ENCODE data around the gene FRRS1. TPM values are rescaled to one million over a fixed set of nuclear protein-coding genes. Genes with fewer than 3 reads are reported as not detected.

FRRS1 gene
- total and polyA plus RNA-seq, 10 of the 15 experiments (the other 5 are each of a cell fraction or from before 2014, with no cell fraction given) = 0.13 to 18.9 (median 8.0) TPM

GRCh38 chr1:99806882-99807281 lies 40.4 kb upstream of the FRRS1 start:
- Histone ChIP-seq H3K9me3 (replicated peaks; ENCODE audit: control insufficient read depth, insufficient read depth, low read length) (no peaks in the 10 kb centered on the region), H3K9ac (ENCODE audit: control insufficient read depth, insufficient read depth, low read length) (no peak overlapping the region), H3K27ac (ENCODE audit: control insufficient read depth, insufficient read depth) (no peak overlapping the region), H2AFZ (ENCODE audit: control insufficient read depth, low read depth, low read length) (no peak overlapping the region), H3K4me3 (no peak overlapping the region), H3K27me3 (replicated peaks in 1 of 2; ENCODE audit: control insufficient read depth in 2 of 2, insufficient read depth in 2 of 2, low read length in 1 of 2) (no peaks in the 10 kb centered on the region), H4K20me1 (ENCODE audit: control insufficient read depth, insufficient read depth) (no peaks in the 10 kb centered on the region), H3K36me3 (ENCODE audit: control insufficient read depth in 2 of 2, insufficient read depth in 2 of 2, low read length in 1 of 2) (no peaks in the 10 kb centered on the region), H3K4me1 (ENCODE audit: control insufficient read depth, insufficient read depth, low read length) (peaks cover 10% of the 10 kb centered on the region), H3K79me2 (ENCODE audit: control insufficient read depth, insufficient read depth, low read length) (no peaks in the 10 kb centered on the region), H3K4me2 (ENCODE audit: control insufficient read depth, insufficient read depth) (no peak overlapping the region)
- ATAC-seq = no peak
- CTCF ChIA-PET = interaction anchor here (0.6 to 3.5 kb wide), 11 partner anchors 10 to 1062 kb away, joined by 3 to 32 read pairs (median 4); no protein-coding TSS in a partner anchor
- RAD21 ChIA-PET (ENCODE audit: unreplicated experiment) = interaction anchor here (0.7 to 1.7 kb wide), 5 partner anchors 329 to 1062 kb away, joined by 3 to 7 read pairs (median 4); no protein-coding TSS in a partner anchor
- intact Hi-C loops (cut with micrococcal nuclease; ENCODE audit: unreplicated experiment) (loop anchor here (10.0 kb wide), 3 partner anchors 468 to 728 kb away; partner anchors contain the start of genes CDC14A and GPR88), in situ Hi-C loops (cut with MboI) (loop anchor here (5.0 kb wide), 1 partner anchor 230 kb away; a partner anchor contains a TSS)
- WGBS (ENCODE audit: insufficient coverage, insufficient replicate concordance, low lambda C conversion rate, missing lambda C conversion rate) = 46% methylated on average over 2 of the region's 2 CpGs
- BruUV-seq (replicated peaks) = no TSS peak
- SMC1A ChIA-PET (ENCODE audit: uncharacterized antibody, unreplicated experiment) = interaction anchor here (0.7 to 2.4 kb wide), 5 partner anchors 229 to 1061 kb away, joined by 3 to 11 read pairs (median 3); no protein-coding TSS in a partner anchor
- DNase-seq (ENCODE audit: low read depth, low spot score) = no peak
- POLR2A ChIA-PET = no interaction called here
- FAIRE-seq = no peak
- TF ChIP-seq ETV6 (conservative IDR thresholded peaks at IDR 0.05 in 1 of 2, IDR thresholded peaks at IDR 0.05 in 1 of 2; ENCODE audit: borderline replicate concordance in 1 of 2, low read depth in 1 of 2) (no peak), CBX3 (IDR thresholded peaks at IDR 0.05; ENCODE audit: borderline replicate concordance, low read depth) (no peak), RUNX3 (IDR thresholded peaks at IDR 0.05; ENCODE audit: low read length) (no peak), SREBF2 (IDR thresholded peaks at IDR 0.05; ENCODE audit: low read length) (no peak), ZBTB33 (IDR thresholded peaks at IDR 0.05) (no peak), MYC (IDR thresholded peaks at IDR 0.05; ENCODE audit: insufficient read depth, insufficient read length, insufficient replicate concordance, low read length, severe bottlenecking) (no peak), E2F4 (IDR thresholded peaks at IDR 0.05; ENCODE audit: low read depth, low read length) (no peak), RFX5 (IDR thresholded peaks at IDR 0.05; ENCODE audit: low read depth, low read length) (no peak), ZNF622 (IDR thresholded peaks at IDR 0.05) (no peak), EZH2 (IDR thresholded peaks at IDR 0.05; ENCODE audit: borderline replicate concordance, control insufficient read depth, low read depth, low read length) (no peak), ZBTB40 (IDR thresholded peaks at IDR 0.05; ENCODE audit: borderline replicate concordance) (no peak), MYB (IDR thresholded peaks at IDR 0.05; ENCODE audit: borderline replicate concordance, low read depth, low read length) (no peak), E2F8 (IDR thresholded peaks at IDR 0.05; ENCODE audit: low read depth, partially characterized antibody) (no peak), SP1 (IDR thresholded peaks at IDR 0.05; ENCODE audit: low read depth, low read length) (no peak)
